Limb (tissue), 2 donors: ENCODE measurements around the gene ZHX3.

Experiments
- DNase-seq, 2 donors: peaks; one replicate each; pipeline ENCODE4 v3.0.0-alpha.2; 2016; ENCODE audit errors: extremely low spot score in 2 of 2

ZHX3 gene

DNA sequence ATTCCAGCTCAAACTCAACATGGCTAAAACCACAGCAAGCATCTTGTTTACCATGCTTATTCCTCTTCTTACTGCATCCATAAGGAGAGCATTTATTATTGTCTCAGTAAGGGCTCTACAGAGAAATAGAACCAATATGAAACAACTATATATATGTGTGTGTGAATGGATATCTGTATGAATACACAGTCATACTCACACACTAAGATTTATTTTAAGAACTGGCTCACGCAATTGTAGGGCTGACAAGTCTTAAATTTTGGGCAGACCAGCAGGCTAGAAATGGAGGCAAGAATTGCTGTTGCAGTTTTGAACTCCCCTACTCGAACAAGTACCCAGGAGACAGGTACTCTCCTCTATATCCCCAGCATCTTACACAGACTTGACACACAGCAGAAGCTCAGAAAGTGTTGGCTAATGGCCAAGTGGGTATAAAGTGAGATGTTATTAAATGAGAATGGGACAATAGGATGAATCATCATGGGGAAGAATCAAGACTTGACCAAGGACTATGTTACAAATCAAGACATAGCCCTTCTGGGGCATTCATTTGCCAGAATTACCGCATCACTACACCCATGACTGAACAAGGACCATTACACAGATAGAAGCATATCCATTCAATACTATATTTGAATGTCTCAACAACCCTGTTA lies 13.0 kb downstream of the ZHX3 start:
- no peak for DNase-seq

DNA sequence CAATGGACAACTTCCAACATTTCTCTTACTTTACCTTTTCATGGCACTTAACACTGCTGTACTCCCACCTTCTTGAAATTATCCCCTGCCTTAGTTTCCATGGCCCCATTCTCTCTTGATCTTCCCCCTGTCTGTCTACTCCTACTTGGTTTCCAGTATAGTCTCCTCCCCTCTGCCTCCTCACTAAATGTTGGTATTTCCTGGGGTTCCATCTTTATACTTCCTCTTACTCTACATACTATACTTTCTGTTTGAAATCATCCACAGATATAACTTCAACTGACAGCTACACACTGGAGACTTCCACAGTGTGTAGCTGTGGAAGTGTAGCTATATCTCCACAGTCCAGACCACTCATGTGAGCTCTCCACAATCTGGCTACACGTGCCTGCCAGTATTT lies 13.5 kb downstream of the ZHX3 start:
- DNase-seq: no peak

DNA sequence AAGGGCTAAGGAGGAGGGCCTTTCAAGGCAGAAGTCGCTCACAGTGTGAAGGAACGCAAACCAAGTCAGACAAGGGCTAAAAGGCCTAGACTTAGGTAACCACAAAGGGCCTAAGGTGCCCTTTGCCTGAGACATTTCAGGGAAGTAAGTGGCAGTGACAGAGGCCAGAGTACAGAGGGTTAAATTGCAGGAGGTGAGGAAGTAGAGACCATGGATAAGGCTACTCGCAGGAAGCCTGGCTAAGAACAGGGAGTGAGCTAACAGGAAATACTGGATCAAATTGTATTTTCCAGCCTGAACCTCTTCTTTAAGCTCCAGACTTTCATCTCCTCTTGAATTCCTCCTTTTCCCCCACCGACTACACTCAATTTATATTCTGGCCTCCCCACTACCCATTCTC lies 16.6 kb downstream of the ZHX3 start:
- no peak for DNase-seq

DNA sequence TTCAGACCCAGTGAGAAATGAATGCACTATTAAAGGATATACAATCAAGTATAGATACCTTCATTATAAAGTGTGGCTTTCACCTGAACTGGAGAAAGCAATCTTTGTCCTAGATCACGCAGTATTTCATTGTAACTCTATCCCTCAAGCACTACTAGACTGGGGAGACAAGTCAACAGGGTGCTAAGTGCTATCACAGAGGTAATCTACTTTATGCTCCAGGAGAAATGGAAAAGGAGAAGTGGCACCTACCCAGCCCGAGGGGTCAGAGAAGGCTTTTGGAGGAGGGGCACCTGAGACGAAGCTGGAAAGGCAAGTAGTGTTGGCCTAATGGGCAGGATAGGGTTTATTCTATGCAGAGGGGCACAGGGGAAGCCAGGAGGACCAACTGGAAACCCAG lies 17.1 kb downstream of the ZHX3 start:
- DNase-seq: no peak

DNA sequence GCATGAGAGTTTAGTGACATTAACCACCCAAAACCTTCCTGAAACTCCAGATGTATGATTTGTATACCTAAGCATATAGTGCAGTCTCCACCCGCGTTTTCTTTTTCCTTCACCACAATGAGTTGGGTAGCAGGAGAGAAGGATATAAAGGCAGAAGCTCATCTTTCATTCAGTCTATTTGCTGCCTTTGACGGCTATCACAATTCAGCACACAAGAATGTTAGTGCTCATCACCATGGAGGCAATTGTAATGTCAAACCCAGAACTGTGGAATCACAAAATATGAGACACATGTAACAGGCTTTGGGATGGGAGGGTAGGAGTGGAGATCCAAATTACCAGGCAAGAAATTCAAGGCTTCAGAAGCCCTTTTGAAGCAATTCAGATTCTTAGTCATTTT lies 17.6 kb downstream of the ZHX3 start:
- DNase-seq: no peak

DNA sequence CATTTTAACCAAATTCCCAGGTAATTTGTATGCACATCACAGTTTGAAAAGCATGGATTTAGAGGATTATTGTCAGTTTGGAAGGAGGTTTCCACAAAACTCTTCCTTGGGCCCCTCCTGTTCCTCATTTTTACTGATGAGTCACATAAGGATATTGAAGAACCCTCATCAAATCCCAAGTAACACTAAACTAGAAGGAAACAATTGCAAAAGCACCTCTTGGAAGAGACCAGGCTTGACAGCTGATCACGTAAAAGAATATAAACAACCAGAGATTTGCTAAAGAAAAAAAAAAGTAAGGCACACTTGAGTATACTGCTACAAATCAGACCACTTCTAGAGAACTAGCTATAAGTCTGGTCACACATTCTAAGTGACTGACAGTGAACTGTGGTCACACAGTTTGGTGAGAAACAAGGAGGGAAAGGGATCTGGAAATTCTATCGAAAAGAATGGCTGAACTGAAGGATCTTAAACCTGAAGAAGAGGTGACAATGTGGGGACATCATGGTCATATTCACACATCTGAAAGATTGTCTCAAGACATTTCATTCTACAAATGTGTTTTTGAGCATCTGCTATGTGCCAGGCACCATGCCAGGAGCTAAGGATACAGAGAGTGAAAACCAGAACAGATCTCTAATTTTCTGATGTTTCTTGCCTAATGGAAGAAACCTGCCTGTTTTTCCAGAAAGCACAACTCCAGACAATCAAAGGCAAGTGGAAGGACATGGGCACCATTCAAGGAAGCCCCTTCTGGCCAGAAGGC lies 24.1 kb downstream of the ZHX3 start:
- DNase-seq: no peak

DNA sequence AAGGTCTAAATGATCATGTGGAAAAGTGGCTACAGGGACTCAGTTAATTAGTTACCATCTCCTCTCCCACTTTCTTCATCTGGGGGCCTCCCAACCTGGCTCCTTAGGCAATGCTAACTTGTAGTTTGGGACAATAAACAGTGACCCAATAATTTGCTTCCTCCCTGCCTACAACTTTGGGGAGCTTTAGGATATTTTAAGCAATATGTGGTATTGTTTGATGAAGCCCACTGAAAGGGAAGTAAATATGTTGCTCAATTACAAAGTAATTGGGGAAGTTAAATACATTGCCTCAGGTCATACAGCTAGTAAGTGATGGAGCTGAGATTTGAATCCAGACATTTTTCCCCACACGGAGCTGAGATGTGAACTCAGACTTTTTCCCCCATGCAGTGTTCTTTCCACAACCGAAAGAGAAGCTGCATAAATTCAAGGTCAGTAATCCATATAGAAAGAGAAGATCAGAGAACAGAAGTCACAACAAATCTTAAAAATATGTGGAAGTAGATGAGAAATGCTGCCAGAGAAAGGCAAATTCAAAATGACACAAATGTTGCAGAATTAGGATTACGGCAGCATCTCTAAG lies 26.6 kb downstream of the ZHX3 start:
- no peak for DNase-seq

DNA sequence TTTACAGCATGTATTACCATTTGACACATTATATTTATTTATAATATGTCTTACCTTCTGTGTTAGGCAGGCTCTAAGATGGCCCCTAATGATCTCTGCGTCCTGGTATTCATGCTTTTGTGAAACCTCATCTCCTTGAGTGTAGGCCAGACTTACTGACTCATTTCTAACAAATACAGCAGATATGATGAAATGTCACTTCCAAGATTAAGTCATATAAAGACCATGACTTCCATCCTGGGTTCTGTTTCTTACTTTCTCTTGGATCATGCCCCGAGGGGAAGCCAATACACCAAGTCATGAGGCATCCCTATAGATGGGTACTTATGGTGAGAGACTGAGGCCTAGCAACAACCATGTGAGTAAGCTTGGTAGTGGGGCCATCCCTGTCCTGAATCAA lies 30.2 kb downstream of the ZHX3 start:
- no peak for DNase-seq

DNA sequence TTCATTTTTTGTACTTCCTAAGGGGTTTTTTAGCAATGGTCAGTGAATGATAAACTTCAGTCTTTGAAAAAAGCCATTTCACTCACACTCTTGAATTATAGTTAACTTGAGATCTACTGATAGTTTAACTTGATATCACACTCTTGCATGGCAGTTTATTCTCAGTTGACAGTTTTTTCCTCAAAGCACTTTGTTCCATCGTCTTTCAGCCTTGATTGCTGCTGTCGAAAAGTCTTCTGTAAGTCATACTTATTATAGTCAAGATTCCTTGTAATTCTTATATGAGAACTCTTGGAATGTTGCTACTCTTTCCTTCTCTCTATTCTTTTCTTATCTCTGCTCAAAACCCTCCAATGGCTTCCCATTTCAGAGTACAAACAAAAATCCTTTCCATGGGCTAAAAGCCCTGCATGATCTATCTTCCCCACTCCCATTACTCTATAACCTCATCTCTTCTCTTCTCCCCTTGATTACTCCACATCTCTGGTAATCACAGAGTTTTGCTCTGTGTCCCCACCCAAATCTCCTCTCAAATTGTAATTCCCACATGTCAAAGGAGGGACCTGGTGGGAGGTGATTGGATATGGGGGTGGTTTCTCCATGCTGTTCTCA lies 31.2 kb downstream of the ZHX3 start:
- DNase-seq: no peak

DNA sequence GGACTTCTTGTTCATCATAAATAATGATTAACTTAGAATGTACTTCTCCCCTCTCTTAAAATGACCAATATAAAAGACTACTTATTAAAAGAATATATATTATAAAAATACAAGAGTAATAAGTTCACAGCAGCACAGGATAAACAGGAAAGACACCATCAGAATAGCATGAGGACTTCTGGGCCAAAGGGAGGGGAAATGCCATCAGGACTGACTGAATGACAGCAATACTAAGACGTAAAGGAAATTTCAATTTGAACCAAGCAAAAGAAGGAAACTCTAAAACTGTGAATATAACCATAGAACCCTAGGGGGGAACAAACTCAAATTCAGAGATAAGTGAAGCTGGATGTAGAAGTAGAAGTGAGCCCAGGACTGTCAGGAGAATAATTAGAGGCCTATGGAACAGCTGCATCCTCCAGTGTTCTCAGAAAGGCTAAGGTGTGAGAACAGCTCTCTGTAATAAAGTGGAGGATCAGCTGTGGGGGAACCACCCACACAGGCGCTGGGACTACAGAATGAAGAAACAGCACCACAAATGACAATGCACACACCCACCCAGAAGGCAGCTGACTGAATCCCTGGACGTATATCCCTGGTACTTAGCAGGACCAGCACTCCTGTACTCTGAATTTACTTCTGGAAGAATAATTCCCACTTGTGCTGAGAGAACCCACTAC lies 37.8 kb downstream of the ZHX3 start:
- DNase-seq: no peak

DNA sequence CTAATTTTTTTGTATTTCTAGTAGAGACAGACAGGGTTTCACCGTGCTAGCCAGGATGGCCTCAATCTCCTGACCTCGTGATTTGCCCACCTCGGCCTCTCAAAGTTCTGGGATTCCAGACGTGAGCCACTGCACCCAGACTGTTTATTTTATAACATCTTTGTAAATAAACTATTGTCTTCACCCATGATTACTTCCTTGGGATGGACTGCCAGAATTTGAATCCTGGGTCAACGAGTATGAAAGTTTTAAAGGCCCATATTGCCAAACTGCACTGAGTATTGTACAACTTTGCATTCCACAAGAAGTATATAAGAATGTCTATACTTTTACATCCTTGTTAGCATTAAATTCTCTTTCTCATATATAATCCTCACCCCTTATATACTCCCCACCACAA lies 38.6 kb downstream of the ZHX3 start:
- DNase-seq: no peak

DNA sequence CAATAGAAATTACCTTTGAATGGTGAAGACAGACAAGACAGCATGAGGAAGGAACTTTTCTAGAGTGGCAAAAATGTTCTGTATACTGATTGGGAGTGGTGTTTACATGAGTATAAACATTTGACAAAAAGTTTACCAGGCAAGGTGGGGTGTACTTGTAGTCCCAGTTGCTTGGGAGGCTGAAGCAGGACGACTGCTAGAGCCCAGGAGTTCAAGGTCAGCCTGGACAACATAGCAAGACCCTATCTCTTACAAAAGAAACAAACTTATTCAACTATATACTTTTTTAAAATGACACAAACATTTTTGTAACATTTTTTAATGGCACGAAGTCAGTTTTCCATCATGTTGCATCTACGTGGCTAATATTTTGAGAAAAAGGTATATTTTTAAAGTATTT lies 40.5 kb downstream of the ZHX3 start:
- no peak for DNase-seq

DNA sequence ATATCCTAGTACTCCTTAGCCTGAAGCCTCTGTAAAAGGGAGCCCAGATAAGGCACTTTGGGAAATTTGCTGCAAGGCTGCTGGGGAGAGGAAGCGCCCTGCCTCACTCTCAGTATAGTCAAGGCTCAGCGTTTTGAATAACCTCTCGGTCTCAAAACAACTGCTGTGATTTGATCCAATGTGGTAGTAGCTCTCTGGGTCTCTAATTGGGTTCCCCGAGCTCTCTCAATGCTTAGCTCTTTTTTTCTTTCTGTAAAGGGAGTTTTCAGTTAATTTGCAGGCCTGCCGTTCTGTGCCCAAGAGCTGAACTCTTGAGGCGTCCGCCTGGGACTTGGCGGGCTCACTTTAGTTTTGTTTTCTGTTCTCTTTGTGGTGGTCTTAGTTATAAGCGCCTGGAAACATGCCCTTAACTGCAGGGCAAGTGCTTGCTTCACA lies 41.2 kb downstream of the ZHX3 start:
- no peak for DNase-seq

DNA sequence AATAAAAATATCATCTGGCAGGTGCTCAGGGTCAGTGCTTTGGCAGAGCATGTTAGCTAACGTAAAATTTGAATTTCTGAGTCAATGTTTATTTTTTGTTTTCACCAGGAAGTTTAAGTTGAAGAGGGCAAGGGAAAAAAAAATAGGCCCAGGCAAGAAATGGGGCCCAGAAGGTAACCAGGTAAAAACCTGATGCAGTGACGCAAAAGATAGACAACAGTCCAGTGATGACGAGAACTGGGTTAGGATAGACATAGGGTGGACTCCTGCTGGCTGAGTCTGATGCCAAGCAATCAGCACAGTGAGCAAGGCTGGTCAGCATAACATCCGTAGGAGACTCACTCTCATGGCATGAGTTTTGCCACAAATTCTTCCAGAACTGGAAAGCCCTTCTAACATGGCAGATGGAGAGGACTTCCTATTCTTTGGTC lies 42.2 kb downstream of the ZHX3 start:
- DNase-seq: no peak

DNA sequence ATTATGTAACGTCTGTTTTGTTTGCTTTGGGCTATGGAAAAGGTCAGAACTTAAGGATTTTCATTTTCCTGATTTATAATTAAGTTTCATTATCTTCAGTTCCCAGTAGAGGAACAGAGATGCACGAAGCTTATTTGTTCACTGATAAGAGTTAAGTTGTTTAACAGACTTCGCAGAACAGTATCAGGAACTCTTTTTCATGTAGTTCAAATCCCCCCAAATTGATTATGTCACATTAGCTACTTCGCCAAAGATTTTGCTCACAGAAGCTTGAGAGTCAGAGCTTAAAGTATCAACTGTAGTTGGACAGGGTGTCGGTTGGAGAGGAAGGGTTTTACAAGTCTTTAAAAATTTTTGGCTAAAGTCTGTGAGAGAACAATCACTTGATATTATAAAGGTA lies 43.4 kb downstream of the ZHX3 start:
- DNase-seq: no peak

DNA sequence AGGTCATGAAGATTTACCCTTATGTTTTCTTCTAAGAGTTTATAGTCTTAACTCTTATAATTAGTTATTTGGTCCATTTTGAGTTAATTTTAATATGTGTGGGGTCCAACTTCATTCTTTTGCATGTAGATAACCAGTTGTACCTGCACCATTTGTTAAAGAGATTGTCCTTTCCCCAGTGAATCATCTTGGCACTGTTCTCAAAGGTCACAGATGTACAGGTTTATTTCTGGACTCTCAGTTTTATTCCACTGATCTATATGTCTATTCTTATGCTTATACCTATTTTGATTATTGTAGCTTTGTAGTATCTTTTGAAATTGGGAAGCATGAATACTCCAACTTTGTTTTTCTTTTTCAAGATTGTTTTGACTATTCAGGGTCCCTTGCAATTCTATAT lies 44.1 kb downstream of the ZHX3 start:
- no peak for DNase-seq

DNA sequence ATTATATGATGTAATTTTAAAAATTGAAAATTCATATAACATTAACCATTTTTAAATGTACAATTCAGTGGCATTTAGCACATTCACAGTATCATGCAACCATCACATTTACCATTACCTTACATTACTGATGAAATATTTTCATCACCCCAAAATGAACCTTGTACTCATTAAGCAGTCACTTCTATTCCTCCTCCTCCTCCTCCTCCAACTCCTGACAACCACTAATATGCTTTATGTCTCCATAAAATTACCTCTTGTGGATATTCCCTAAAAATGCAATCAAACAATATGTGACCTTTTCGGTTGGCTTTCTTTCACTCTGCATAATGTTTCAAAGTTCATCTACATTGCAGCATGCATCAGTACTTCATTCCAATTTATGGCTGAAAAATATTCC lies 45.2 kb downstream of the ZHX3 start:
- no peak for DNase-seq

DNA sequence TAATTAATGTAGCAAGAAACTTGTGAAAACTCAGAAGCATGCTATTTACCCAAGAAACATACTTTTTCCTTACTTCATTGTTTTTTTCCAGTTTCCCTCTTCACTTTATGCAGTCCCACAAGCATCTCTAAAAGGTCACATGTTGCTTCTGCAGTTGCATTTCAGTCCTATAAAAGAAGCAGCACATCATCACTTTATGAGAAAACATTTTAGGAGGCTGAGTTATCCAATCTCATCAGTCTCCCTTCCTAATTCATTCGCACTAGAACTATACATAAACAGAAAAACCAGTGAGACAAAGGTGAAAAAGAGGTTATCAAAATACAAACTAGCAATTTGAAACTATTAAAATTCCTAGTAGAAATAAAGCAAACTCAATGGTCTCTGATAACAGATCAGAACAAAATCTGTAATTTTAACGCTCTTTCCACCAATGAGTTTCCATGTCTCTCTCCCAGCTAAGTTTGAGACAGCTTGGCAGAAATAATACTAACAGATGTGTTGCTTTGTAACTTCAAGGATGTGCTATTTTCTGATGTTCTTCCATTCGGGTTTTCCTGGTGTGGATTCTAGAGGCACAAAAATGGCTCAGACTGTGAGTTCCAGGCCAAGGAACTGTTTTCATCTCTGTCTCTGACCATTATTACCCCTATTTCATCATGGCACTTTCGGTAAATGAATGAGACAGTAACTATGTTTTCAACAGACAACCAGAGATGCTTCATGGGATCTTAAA lies 48.4 kb downstream of the ZHX3 start:
- no peak for DNase-seq

DNA sequence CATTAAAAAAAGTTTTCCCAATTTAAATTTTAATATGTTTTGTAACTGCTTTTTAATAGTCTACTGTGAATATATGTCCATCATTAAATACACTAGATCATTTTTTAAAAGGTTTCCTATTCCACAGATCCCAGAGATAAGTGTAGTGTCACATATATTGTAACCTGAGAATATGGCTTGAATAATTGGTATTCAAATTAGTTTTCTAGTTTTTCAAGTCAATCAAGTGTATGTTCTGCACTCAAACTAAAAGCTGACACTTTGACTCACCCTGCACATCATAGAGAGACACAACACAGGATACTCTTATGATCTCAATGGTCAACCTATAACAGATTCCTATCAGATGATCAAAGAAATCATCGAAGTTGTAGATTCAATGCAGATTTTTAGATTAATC lies 49.1 kb downstream of the ZHX3 start:
- DNase-seq: no peak

DNA sequence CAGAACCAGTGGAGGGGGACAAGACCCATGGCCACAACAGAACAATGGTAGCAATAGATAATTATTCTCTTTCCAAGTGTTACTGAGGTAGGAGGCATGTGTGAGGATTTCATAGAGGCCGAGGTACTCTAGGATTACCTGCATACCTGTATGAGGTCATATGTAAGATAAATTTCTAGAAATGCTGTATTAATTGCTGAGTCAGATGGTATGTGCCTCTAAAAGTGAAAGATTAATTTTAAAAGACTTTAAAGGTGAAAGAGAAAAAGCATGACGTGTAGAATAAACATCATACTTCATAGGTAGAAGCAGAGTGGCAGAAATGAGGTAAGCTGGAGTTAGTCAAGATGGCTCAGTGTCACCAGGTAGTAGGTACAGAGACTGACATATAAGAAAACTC lies 51.6 kb downstream of the ZHX3 start:
- no peak for DNase-seq

DNA sequence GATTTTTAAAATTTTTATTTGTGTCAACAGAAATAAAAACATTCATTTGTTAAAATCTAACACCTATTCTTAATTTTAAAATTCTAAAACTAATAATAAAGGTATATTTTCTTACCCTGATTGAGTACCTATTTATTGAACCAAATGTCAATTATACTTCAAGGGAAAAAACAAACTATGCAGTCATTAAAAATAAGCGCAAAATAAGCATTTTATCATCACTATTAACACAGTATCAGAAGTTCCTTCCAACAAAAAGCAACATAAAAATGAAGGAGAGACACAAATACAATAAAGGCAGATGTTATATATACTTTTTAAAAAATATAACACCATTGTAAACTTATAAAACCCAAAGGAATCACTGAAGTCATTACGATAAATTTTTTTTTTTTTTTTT lies 52.7 kb downstream of the ZHX3 start:
- DNase-seq: no peak
